ENCODE measurements around the gene SERPINA5.

- TF ChIP-seq CTCF (IDR thresholded peaks at IDR 0.05), result no peak
- TF ChIP-seq POLR2A (IDR thresholded peaks at IDR 0.05), result no peak
- TF ChIP-seq POLR2AphosphoS5 (IDR thresholded peaks at IDR 0.05), result no peak
These were observed 39.8 kb upstream of the SERPINA5 start for GRCh38 chr14:94541234-94541975.
